EL (cell line): Measurements from ENCODE around the gene RPL9.
A peak's percentile ranks its signal among the peaks of the same experiment; 100 is the strongest.

Source experiments
- DNase-seq: peaks from one replicate; pipeline ENCODE4 v3.0.0-alpha.2; 2016

The RPL9 gene

GRCh38 chr4:39458505-39459300 lies at the start of gene RPL9, which contains the start of gene LIAS:
Gene RPL9 (minus strand): TSS chr4:39458922. CDS start chr4:39458439, 483 bp downstream.
Gene LIAS (plus strand): TSS chr4:39459056. CDS start chr4:39459118, 62 bp downstream.
- DNase-seq: peak; percentile 98

- DNase-seq: no peak
Observed at GRCh38 chr4:39505581-39505980, 46.9 kb upstream of the RPL9 start.

- DNase-seq: no peak
Observed at GRCh38 chr4:39504538-39504937, 45.8 kb upstream of the RPL9 start.

GRCh38 chr4:39502664-39503035 lies 43.9 kb upstream of the RPL9 start:
- peak; percentile 49 for DNase-seq

- peak; percentile 81 for DNase-seq
Observed at GRCh38 chr4:39502019-39502663, 43.4 kb upstream of the RPL9 start.

GRCh38 chr4:39498727-39499020 lies 40.0 kb upstream of the RPL9 start:
- no peak for DNase-seq

- DNase-seq: no peak
Observed at GRCh38 chr4:39497909-39498726, 39.4 kb upstream of the RPL9 start.

GRCh38 chr4:39495446-39496213 lies 36.9 kb upstream of the RPL9 start:
- no peak for DNase-seq

- DNase-seq: no peak
Observed at GRCh38 chr4:39494354-39494753, 35.6 kb upstream of the RPL9 start.

GRCh38 chr4:39490322-39490721 lies 31.6 kb upstream of the RPL9 start:
- DNase-seq: no peak

GRCh38 chr4:39486221-39486804 lies 27.6 kb upstream of the RPL9 start:
- no peak for DNase-seq

GRCh38 chr4:39484582-39485272 lies 26.0 kb upstream of the RPL9 start:
- DNase-seq: no peak

GRCh38 chr4:39480902-39481695 lies 22.4 kb upstream of the RPL9 start:
- DNase-seq: no peak

- no peak for DNase-seq
Observed at GRCh38 chr4:39480251-39480650, 21.5 kb upstream of the RPL9 start.

- no peak for DNase-seq
Observed at GRCh38 chr4:39476187-39476895, 17.6 kb upstream of the RPL9 start.

- DNase-seq: no peak
Observed at GRCh38 chr4:39472396-39472795, 13.7 kb upstream of the RPL9 start.

GRCh38 chr4:39470402-39470801 lies 11.7 kb upstream of the RPL9 start:
- DNase-seq: no peak

GRCh38 chr4:39469429-39470077 lies 10.8 kb upstream of the RPL9 start:
- peak; percentile 83 for DNase-seq

GRCh38 chr4:39467464-39467863 lies 8.7 kb upstream of the RPL9 start:
- no peak for DNase-seq

GRCh38 chr4:39466747-39467146 lies 8.0 kb upstream of the RPL9 start:
- no peak for DNase-seq
